Hematopoietic multipotent progenitor cell (in vitro differentiated cells): ENCODE data around the gene CLP1. TPM values are rescaled to one million over a fixed set of nuclear protein-coding genes. Genes with fewer than 3 reads are reported as not detected.
"Not testable (repeated sequence)": the region's sequence is repeated elsewhere in the genome, so short reads cannot be mapped to it uniquely, and the experiment has no call there.

Source experiments
- DNase-seq, 3 donors: peaks; one replicate each; pipeline ENCODE4 v3.0.0-alpha.2; 2011 to 2015; ENCODE audit warnings: low read depth in 2 of 3, low spot score in 2 of 3
- total RNA-seq: library from RNA; depleted of rRNA; stranded (reverse); fragments of >200 nt; gene quantifications from one replicate; pipeline ENCODE4 v1.2.3, GENCODE V29; 2012

CLP1 gene
- total RNA-seq, 1 donor: 10.0 TPM

DNA sequence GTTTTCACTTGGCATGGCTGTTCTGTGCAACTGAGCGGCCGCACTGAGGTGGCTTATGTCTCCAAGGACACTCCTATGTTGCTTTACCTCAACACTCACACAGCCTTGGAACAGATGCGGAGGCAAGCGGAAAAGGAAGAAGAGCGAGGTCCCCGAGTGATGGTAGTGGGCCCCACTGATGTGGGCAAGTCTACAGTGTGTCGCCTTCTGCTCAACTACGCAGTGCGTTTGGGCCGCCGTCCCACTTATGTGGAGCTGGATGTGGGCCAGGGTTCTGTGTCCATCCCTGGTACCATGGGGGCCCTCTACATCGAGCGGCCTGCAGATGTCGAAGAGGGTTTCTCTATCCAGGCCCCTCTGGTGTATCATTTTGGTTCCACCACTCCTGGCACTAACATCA lies 2.1 kb downstream of the CLP1 start:
- DNase-seq: no peak

GRCh38 chr11:57662893-57663292 lies 5.3 kb downstream of the CLP1 start:
- DNase-seq: peak in 1 of 3 donors; percentile 60

DNA sequence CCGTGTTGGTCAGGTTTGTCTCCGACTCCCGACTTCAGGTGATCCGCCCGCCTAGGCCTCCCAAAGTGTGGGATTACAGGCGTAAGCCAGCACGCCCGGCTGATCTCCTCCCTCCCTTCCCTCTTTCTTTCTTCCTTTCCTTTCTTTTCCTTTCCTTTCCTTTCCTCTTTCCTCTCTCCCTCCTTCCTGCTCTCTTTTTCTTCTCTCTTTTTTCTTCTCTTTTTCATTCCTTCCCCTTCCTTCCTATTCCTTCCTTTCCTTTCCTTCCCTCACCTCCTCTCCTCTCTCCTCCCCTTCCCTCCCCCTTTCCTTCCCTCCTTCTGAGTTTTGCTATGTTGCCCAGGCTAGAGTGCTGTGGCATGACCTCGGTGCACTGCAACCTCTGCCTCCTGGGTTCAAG lies 6.4 kb downstream of the CLP1 start:
- no peak for DNase-seq

GRCh38 chr11:57667117-57667735 lies 9.7 kb downstream of the CLP1 start:
- peak in 2 of 3 donors; percentile 98 to 99 for DNase-seq

DNA sequence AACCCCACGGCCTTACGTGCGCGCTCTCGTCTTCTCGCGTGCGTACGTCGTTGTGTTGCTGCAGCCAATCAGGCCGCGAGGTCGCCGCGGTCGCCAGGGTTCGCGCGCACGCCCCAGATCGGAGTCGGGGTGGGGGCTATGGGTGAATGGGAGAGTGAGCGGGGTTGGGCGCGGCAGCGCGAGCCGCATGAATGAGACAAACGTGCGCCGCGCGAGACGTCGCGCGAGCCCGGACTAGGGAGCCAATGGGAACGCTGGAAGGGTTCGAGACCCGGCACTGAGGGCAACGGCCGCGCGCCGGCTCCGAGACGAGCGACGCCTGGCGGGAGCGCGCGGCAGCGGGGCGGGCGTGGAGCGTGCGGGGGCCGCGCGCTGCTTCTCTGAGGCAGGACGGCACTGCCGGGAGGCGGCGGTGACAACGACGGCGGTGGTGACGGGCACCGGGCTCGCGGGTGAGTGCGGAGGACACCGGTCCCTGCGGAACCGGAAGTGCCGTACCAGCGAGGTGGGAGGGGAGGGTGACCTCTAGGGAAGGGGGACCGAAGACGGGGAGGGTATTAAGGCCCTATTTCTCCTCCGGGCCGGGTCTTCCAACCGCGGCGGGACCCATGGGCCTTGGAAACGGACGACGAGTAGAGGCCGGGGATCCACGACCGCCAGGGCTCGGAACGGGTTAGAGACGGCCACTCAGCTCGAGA lies 10.3 kb downstream of the CLP1 start, which contains the start of gene ZDHHC5:
Gene ZDHHC5 (plus strand): TSS at position 379 of the 698 bp plus-strand sequence. CDS start 4,977 bp downstream, outside the sequence.
- peak; percentile 99 to 100 (median 99) for DNase-seq

DNA sequence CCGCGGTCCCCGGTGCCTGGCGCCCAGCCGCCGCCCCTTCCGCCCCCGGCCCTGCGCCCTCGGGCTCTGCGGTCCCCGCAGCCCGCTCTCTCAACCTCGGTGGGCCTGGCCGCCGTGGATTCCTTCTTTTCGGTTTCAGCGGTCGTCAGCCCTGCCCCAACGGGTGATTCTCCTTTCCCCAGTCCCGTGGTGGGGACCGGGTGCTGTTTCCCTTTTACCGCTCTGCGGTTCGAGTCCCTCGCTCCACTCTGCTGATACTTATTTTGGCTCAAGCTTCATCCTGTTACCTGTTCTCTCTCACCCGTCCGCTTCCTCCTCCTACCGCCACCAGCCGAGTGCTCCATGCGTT lies 10.8 kb downstream of the CLP1 start:
- DNase-seq: peak in 1 of 3 donors; percentile 53

DNA sequence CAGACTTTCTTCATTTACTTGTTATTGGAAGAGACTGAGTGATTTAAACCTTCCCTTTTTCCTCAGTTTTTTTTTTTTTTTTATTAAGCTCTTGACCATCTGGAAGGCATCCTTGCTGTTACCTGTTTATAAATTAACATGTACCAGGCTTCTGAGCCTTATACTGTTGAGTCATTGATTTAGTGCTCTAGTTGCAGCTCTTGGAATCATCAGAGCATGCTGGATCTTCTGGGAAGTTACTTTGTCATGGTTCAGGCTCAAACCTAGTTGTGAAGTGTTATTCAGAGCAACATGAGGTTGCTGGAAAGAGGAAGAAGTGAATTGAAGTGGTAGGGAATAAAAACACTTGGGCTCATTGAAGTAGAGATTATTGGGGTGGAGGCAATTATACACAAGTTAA lies 16.7 kb downstream of the CLP1 start:
- no peak for DNase-seq

- DNase-seq: no peak
Measured at GRCh38 chr11:57675176-57675941, 17.8 kb downstream of the CLP1 start.

DNA sequence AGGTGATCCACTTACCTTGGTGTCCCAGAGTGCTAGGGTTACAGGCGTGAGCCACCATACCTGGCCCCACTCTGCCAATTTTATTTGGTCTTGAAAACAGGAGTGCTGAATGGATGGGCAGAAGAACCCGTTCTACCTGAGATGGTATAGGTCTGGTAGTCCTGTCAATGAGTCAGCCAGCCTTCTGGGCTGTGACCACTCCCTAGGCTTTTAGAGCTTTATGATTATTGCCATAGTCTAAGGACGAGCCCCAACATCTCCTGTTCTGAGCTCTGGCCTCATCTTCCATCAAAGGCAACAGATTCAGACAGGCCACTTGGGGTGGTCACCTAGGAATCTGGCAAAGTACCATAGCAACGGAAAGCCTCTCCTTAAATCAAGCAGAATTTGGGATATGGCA lies 21.8 kb downstream of the CLP1 start:
- no peak for DNase-seq

- DNase-seq: no peak
Measured at GRCh38 chr11:57680552-57680874, 23.0 kb downstream of the CLP1 start.

- DNase-seq: no peak
Measured at GRCh38 chr11:57681168-57681567, 23.6 kb downstream of the CLP1 start.

GRCh38 chr11:57690474-57690873 lies 32.9 kb downstream of the CLP1 start:
- DNase-seq: not testable (repeated sequence)

DNA sequence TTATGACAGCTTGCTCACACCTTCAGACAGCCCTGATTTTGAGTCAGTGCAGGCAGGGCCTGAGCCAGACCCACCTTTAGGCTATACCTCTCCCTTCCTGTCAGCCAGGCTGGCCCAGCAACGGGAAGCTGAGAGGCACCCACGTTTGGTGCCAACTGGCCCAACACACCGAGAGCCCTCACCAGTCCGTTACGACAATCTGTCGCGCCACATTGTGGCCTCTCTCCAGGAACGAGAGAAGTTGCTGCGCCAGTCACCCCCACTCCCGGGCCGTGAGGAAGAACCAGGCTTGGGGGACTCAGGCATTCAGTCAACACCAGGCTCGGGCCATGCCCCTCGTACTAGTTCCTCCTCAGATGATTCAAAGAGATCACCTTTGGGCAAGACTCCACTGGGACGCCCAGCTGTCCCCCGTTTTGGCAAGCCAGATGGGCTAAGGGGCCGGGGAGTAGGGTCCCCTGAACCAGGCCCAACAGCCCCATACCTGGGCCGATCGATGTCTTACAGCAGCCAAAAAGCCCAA lies 41.3 kb downstream of the CLP1 start:
- DNase-seq: no peak

- no peak for DNase-seq
Measured at GRCh38 chr11:57699813-57700212, 42.3 kb downstream of the CLP1 start.

DNA sequence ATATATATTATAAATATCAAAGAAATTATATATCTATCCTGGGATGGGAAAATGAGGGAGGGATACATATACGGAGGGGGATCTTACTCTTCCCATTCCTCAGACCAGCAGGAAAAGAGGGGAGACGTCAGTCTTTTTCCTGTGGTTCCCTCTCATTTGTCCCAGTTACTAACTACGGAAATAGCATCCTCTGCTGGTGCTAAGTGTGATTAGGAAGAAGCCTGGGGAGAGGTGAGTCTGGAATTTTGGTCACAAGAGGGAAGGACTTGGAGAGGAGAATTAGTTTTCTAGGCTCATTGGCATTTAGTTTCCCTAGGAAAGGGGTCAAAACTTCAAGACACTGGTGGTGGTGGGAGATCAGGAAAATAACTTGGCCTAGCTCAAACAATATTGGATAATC lies 42.9 kb downstream of the CLP1 start:
- DNase-seq: no peak

- DNase-seq: no peak
Measured at GRCh38 chr11:57703341-57703740, 45.8 kb downstream of the CLP1 start.

DNA sequence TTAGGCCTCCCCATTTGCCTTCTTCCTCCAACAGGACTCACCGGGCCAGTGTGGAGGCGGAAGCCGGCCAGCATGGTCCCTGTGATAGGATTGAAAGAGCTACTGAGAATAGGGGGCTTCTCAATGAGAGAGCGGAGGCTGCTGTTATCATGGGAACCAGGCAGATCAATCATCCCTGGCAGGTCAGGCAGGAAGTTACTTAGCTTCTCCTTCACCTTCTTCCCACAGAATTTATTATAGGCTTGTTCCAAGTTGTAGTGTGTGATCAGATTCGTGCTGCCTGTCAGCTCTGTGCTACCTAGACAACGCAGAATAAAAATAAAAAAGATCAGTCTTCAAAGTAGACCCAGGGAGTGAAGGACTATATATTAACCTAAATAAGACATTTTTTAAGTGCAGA lies 47.4 kb downstream of the CLP1 start:
- DNase-seq: no peak

- DNase-seq: not testable (repeated sequence)
Measured at GRCh38 chr11:57705432-57705831, 47.9 kb downstream of the CLP1 start.

GRCh38 chr11:57709802-57710367 lies 52.3 kb downstream of the CLP1 start:
- DNase-seq: no peak
